NCI-H2107 treated with DMSO at 0.1 percent for 48 hours (cell line): ENCODE data around the gene TRIO.

Experiments used
- DNase-seq: peaks from one replicate; lab custom pipeline; 2025; ENCODE audit not compliant: unreplicated experiment; lab: John Stamatoyannopoulos, UW

The TRIO gene

DNA sequence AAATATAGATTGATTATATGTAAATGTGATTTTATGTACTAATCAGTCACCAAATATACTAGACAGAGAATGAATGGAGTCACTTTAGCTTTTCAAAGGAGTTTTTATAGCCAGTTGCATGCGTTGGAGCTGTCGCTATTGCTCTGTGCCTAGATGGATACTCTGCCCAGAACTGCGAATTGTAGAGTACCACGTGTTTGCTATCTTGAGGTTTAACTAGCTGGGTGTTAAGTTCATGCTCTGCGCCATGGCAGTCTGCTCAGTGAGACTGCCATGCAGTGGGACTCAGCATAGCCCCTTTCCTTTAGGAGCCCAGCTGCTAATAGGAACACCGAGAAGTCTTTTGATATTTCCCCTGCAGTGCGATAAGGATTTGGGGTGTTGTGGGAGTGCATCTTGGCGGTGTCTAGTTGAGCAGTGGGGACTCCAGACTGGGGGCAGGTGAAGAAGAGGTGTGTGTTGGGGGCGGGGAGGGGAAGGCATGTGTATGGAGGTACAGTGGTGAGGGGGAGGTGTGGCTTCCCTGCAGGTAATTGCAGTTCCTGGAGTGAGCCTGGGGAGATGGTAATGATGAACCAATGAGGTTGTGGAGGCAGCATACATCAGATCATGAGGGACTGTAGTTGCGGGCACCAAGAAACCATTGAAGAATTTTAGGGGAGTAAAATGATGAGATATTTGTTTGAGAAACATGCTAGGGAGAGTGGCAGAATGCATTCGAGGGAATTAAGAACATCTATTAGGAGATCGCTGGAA lies 118.9 kb downstream of the TRIO start:
- peak; percentile 17 for DNase-seq

GRCh38 chr5:14263113-14263512 lies 120.0 kb downstream of the TRIO start:
- peak; percentile 49 for DNase-seq

GRCh38 chr5:14263699-14264098 lies 120.6 kb downstream of the TRIO start:
- peak; percentile 94 for DNase-seq

GRCh38 chr5:14264605-14265316 lies 121.6 kb downstream of the TRIO start:
- peak; percentile 91 for DNase-seq

DNA sequence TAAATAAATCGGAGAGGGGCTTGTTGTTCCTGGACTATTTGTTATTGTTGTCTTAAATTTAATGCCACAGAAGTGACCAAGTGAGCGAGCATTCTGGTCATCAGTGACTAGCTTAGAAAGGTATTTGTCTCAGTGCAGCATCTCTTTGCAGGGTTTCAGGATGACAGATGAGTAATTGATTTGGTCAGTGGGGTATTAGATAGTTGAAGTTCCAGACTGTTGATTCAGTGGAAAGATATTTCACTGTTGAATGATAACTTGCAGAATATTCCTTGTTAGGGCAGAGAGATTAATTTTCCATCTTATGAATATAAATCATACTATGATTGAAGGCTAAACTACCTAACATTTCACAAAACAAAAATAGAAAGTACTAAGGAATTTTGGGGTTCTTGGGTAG lies 122.4 kb downstream of the TRIO start:
- no peak for DNase-seq

- DNase-seq, result no peak
These were observed 123.0 kb downstream of the TRIO start for GRCh38 chr5:14266171-14266570.

GRCh38 chr5:14266686-14267085 lies 123.5 kb downstream of the TRIO start:
- DNase-seq, result peak; percentile 45

DNA sequence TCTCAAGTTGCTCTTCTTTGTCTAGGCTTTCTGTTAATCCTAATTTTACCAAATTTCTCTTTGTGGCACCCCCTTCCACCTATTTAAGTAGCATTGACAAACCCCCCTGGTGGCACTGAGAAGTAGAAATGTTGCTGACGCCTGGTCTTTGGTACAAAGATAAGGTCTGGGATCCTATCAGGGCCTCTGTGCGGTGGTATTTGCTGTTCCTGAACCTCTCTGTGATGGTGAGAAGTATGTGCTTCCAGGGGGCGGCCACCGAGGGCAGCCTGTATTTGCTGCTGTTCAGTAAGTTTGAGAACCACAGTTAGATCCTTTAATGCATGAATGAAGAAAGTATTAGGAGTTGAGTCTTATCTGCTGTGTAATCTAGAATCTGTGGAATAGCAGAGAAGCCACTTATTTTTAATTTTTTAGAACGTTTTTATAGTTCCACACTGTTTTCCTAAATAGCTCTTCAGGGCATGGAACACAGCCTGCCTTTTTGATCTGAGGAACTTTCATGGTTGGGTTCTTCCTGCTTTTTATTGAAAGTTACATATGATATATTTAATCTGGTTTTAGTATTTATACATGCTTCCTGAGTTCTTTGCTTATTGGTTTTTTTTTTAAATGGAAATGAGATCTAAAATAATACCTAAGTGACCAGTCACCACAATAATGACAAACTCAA lies 124.2 kb downstream of the TRIO start:
- DNase-seq, result no peak

DNA sequence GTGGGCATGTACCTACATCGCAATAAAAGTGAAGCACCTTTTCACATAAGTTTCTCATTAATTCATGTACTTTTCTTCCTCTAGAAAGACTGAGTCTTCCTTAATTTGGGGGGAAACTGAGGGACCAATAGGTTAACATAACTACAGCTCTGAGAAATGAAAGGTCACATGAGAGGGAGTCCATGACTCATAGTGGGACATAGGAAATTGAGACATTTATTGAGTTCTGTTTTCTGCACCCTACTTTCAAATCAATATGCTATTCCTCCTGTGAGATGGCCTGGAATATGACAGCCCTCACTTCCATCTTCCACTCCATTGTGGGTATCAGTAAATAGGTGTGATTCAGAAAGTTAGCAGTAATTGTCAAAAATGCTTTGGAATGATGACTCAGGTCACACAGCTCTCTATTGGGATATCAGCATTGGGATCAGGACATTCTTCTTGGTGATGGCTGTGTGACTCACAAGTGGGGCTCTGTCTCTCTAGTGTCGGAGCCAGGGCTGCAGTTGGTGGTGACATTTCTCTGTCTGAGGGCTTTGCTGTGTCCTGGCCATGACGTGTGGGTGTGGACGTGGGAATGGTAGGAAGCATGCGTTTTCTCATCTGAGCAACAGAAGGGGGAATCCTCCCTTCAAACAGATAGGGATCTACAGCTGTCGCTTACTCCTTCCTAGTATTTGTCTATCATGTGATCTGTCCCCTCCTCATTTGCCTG lies 125.0 kb downstream of the TRIO start:
- no peak for DNase-seq

DNA sequence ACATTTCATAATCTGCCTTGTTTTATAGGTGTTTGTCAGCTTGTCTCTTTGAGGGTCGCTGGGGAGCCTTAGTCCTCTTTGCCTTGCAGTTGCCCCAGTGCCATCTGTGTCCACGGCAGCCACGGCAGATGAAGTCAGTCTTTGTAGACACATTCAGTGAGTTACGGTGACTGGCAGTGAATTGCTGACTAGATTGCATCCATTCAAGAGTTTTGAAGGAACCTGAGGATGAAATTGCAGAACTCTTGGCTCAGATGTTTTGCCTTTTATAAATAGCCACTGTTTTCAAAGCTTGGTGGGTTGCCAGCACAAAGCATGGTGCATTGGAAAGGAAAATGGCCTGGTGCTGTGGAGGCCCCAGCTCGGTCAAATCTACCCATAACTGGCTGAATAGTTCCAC lies 125.6 kb downstream of the TRIO start:
- DNase-seq, result peak; percentile 32

DNA sequence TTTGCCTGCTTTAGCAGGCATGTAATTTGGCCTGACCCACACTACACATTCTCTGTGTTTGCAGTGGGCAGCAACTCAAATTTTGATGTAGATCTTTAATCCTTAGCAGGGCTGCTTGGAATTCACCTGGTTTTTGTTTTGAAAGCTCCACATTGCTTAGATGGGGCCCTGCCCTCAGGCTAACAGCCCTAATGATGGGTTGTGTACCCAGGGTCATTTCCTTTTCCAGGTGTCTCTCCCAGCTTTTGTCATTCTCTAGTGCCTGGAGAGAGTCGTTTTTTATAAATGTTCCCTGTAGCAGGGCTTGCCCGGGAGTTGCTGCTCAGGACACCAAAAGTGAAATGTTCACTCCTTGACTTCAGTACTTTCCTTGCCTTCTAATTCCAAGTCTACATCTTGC lies 126.3 kb downstream of the TRIO start:
- peak; percentile 29 for DNase-seq

GRCh38 chr5:14270209-14270702 lies 127.1 kb downstream of the TRIO start:
- DNase-seq, result peak; percentile 84

DNA sequence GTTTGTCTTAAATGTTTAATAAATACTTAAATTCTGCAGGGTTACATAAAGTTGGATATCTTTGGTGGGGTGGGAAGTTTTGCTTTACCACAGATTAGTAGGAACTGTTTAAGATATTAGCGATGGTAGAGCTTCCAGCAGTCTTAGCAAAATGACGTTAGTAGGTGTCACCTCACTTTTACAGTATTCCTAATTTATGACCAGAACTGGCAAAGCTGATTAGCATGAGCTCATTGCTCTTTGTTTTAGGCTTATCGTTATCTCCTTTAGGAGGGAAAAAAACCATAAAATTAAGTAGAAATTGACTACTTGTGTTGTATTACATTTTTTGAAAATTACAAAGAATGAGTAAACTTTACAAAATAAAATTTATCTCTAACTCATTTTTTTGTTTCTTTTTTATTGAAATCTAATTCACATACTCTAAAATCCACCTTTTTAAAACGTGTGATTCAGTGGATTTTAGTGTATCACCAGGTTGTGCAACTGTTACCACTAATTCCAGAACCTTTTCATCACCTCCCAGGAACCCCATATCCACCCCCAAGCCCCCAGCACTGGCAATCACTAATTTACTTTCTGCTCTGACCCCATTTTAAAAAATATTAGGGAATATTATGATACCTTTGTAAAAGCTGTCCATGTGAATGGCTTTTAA lies 129.5 kb downstream of the TRIO start:
- no peak for DNase-seq

GRCh38 chr5:14273207-14273767 lies 130.1 kb downstream of the TRIO start:
- DNase-seq, result no peak

DNA sequence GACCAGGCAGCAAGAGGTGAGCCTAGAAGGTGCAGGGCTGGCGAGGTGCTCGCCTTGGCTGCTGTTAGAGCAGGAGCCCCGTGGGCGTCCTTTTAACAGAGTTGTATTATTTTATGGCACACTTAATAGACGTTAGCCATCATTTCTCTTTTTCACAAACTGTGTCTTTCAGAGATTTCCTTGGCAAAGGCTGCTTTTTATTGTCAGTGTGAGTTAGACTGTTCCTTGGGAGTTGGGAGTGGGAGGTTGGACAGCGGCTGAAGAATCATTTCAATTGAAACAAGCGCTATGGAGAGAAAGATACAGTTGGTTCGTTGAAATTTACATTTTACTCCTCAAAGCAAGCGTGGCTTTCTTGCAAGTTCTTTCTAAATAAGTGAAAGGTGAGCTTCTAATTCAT lies 133.2 kb downstream of the TRIO start:
- no peak for DNase-seq

- DNase-seq, result no peak
These were observed 134.5 kb downstream of the TRIO start for GRCh38 chr5:14277385-14278320.

DNA sequence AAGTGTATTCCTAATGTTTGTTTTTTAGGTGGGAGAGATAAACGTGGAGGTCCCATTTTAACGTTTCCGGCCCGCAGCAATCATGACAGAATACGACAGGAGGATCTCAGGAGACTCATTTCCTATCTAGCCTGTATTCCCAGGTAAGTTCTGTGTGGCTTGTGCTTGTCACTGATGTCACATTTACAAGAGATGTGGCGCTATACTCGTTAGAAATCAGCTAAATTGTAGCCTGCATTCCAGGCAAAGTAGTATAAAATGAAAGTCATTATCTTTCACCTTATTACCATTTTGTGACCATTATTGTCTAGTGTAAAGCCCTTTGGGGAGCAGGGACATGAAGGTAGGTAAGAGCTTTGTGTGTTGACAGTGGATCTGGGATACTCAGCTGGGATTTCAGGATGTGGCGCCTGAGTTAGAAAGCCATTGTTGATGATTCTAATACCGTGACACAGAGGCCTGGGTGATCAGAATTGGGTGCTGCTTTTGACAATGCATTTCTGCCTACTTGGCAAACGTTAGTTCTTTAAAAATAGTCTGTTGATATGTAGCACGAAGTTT lies 137.2 kb downstream of the TRIO start:
- DNase-seq, result no peak

DNA sequence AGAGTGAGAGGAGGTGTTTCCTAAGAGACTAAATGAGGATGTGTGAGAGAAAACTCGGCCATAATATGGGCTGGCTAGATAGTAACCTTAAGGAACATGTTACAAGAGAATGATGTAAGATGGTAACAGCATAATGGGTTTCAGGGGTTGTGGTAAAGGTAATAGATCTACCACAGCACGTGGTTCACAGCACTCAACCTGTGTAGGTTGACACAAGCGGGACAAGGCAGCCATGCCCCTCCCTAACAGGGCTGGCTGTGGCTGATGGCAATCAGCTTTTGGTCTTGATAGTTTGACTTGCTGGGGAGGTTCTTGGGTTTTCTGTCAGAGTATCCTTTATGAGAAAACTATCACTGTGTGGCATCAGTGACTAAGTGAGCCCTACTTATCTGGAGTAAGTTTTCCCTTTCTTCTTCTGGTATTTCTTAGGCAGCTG lies 138.6 kb downstream of the TRIO start:
- no peak for DNase-seq

GRCh38 chr5:14283139-14283538 lies 140.0 kb downstream of the TRIO start:
- no peak for DNase-seq
